Eye (tissue), 1 donor: ENCODE results near the gene NCEH1.

Experiments
- DNase-seq: peaks from one replicate; pipeline ENCODE4 v3.0.0-alpha.2; 2015

NCEH1 gene

DNA sequence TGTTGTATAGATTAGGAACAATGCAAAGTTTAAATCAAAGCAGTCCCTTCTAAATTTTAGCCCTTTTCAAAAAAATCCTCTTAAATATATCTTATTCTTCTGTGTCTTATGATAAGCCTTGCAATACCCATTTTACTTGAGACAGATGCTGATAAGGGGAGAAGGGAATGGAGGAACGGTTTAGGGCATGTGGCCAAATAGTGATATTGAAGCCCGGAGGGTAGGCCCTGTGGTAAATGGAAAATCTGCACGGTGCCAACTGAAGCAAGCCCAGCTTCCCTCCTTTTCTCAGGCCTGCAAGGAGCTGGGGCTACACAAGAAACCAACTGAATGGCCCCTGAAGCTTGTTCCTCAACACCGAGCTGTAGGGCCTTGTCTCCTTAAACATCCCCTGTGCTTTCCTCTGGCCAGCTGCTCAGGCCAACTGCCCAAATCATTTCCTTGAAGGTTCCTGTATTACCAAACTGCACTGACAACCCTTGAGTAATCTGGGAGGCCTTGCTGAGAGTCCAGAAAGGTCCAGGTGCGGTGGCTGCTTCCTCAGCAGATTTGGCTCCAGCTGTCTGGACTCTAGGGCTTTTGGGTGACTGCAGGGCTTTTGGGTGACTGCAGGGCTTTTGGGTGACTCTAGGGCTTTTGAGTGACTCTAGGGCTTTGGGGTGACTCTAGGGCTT is 67.2 kb downstream of the NCEH1 start:
- no peak for DNase-seq

GRCh38 chr3:172641291-172641690 is 69.6 kb downstream of the NCEH1 start:
- no peak for DNase-seq

GRCh38 chr3:172640751-172641150 is 70.1 kb downstream of the NCEH1 start:
- DNase-seq: no peak

DNA sequence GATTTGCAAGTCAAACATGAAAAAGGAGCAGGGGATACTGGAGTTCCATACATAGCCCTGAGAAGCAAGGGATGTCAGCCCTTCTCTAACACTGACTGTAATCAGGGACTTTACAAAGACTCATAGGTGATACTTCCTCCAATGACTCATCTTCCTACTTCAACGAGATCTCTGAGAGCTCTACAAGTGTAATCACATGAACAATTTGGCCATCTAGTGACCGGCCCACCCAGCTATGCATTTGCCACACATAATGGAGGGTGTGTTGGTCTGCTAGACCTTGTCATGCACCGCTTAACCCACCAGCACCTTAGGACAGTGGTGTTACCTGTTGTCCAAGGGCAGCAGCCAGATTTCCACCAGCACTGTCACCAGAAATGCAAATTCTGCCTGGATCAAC is 75.3 kb downstream of the NCEH1 start:
- DNase-seq: no peak

GRCh38 chr3:172634948-172635347 is 75.9 kb downstream of the NCEH1 start:
- DNase-seq: no peak

- DNase-seq: no peak
Measured at GRCh38 chr3:172630316-172630715, 80.6 kb downstream of the NCEH1 start.

- no peak for DNase-seq
Measured at GRCh38 chr3:172629470-172629869, 81.4 kb downstream of the NCEH1 start.

DNA sequence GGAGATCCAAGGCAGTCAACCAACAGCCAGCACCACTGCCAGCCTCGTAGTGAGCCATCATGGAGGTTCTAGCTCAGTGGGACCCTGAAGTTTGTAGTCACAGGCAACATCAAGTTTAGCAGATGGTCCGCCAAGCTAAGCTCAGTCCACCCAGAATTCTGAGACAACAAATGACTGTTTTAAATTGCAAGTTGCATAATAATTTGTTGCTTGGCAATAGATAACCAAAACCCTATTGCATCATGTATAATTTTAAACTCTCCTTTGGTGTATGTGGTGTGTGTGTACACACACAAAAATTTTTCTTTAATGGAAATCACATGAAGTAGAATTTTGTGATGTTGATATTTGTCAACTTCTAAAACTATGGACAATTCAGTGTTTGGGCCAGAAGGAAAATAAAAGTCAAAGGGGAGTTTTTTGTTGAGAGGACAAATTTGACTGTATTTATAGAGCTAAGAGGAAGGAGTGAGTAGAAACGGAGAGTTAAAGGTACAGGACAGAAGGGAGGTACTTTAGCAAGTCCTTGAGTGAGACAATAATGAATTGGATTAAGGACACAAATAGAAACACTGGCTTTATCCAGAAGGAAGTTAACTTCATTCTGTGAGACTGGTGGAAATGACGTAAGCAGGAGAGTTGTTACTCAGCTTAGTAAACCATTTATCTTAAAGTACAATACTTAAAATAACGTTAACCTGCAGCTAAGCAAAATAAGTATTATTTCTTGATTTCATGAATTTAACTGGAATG is 83.6 kb downstream of the NCEH1 start:
- no peak for DNase-seq

GRCh38 chr3:172626021-172626640 is 84.7 kb downstream of the NCEH1 start:
- DNase-seq: no peak

GRCh38 chr3:172625404-172625803 is 85.5 kb downstream of the NCEH1 start:
- DNase-seq: no peak

DNA sequence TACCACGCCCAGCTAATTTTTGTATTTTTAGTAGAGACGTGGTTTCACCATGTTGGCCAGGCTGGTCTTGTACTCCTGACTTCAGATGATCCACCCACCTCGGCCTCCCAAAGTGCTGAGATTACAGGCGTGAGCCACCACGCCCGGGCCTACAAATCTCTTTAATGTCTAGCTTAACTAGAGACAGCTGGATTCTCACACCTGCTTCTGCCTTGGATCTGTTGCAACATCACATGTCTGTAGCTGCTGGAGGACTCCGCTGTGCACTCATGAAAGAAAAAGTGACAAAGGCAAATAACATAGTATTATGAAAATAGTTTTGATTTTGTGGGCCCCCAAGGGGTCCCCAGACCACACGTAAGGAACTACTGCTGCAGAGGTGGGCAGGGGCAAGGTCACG is 85.9 kb downstream of the NCEH1 start:
- DNase-seq: no peak

GRCh38 chr3:172622916-172623700 is 87.8 kb downstream of the NCEH1 start:
- DNase-seq: peak; percentile 45

DNA sequence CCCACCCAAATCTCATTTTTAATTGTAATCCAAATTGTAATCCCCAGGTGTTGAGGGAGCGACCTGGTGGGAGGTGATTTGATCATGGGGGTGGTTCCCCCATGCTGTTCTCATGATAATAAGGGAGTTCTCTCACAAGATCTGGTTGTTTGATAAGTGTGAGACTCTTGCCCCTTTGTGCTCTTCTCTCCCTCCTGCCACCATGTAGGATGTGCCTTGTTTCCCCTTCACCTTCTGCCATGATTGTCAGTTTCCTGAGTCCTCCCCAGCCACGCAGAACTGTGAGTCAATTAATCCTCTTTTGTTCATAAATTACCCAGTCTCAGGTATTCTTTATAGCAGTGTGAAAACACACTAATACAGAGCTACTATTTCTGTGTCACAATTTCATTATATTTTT is 88.7 kb downstream of the NCEH1 start:
- no peak for DNase-seq

- DNase-seq: no peak
Measured at GRCh38 chr3:172617976-172618375, 92.9 kb downstream of the NCEH1 start.

GRCh38 chr3:172617013-172617706 is 93.7 kb downstream of the NCEH1 start:
- no peak for DNase-seq

- DNase-seq: no peak
Measured at GRCh38 chr3:172616031-172616461, 94.8 kb downstream of the NCEH1 start.

GRCh38 chr3:172615296-172615695 is 95.6 kb downstream of the NCEH1 start:
- DNase-seq: no peak

DNA sequence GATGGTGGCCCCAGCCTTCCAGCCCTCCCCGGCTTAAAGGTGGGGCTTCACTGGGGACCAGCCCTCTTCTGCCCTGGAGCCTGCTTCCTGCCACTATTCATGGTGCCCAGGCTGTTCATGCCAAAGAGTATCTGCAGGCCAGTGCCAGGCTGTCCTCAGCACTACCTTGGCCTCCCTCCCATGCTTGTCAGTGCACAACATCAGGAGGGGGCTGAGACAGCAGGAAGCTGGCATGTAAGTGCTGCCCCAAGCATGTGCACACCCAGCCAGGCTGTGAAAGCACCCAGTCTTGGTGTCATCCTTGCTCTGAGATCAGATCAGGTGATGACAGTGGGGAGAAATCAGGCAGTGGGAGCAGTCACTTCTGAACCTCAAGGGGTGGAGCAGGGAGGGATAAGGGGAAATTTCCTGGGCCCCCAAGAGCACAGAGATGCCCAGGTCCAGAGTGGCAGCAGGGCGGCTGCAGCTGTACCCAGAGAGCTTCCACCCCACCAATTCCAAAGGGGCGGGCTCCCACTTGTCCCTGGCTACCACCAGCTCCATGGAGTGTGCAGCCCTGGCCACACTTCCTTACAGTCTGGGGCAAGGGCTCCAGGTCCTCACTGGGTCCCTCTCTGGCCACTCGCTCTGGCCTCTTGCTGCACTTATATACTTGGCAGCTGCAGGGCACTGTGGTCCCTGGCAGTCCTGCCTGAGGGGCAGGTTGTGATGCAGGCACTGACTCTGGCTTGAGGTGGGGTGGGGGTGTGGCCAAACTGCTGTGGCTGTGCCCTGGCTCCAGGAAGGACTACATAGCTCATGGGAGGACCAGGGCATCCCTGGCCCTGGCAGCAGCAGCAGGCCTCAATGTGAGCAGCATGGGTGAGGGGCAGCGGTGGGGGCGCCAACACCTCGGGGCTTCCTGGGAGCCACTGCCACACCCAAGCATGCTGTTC is 96.3 kb downstream of the NCEH1 start:
- DNase-seq: no peak

DNA sequence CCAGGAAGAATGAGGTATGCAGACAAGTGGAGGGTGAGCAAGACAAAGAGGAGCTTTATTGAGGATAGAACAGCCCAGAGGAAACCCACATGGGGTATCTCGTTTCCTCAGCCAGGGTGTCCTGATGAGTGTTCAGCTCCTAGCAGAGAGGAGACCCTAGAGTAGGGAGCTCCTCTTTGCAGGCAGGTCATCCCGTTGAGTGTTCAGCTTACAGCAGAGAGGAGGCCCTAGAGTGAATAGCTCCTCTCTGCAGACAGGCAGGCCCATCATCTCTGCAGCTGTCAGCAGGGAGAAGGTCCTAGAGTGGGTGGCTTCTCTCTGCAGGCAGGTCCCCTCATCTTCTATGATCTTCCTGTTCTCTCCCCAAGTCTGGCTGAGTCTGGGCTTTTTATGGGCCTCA is 97.0 kb downstream of the NCEH1 start:
- DNase-seq: no peak

- no peak for DNase-seq
Measured at GRCh38 chr3:172612871-172613678, 97.8 kb downstream of the NCEH1 start.

DNA sequence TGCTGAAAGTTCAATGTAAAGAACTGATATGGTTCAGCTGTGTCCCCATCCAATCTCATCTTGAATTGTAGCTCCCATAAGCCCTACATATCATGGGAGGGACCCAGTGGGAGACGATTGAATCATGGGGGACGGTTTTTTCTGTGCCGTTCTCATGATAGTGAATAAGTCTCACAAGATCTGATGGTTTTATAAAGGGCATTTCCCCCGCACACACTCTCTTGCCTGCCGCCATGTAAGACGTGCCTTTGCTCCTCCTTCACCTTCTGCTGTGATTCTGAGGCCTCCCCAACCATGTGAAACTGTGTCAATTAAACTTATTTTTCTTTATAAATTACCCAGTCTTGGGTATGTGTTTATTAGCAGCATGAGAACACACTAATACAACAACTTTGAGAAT is 101.1 kb downstream of the NCEH1 start:
- DNase-seq: no peak
